ENCODE data around the gene NAALADL1. TPM values are rescaled to one million over a fixed set of nuclear protein-coding genes. Genes with fewer than 3 reads are reported as not detected.

The NAALADL1 gene
- polyA plus RNA-seq, 4 donors = 26.5 to 436 (median 104) TPM

DNA sequence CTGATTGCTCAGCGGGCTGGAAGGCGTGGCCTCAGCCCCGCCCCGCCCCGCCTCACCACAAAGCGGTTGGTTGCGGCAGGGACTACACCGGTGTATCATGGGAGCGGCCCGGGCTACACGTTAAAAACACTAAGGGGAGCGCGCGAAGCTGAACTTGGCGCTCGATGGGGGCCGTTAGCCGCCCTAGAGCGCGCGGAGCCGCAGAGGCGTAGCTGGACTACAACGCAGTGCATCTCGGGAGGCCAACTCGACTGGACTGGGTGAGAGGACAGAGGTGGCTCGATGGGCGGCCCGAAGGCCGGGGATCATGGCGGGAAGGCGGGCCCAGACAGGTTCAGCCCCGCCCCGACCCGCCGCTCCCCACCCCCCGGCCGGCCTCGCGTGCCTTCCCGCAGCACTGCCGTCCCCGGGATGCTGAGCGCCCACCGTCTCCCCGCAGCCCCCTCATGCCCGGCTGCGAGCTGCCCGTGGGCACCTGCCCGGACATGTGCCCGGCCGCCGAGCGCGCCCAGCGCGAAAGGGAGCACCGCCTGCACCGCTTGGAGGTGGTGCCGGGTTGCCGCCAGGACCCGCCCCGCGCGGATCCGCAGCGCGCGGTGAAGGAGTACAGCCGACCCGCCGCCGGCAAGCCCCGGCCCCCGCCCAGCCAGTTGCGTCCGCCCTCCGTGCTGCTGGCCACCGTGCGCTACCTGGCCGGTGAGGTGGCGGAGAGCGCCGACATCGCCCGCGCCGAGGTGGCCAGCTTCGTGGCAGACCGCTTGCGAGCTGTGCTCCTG is 17.3 kb downstream of the NAALADL1 start, which contains the start of gene SAC3D1:
TSS of gene SAC3D1 (plus strand) at position 364 of the 776 bp plus-strand sequence. CDS start at position 447, 83 bp downstream.
- WGBS, 3 donors = 0 to 1% (median 0%) methylated on average over 57 to 91 of the region's 91 CpGs
- DNase-seq (peak; percentile 94 to 95), FAIRE-seq (no peak)
- Histone ChIP-seq H3K4me1 (ENCODE audit: control insufficient read depth in 3 of 3, insufficient read depth in 2 of 3, low read depth in 1 of 3, low read length in 2 of 3) (peaks cover 0 to 7% (median 0%) of the 10 kb centered on the region in 3 donors), H3K9me3 (ENCODE audit: control insufficient read depth in 2 of 2, insufficient read depth in 1 of 2, low read depth in 1 of 2, low read length in 1 of 2) (no peaks in the 10 kb centered on the region), H3K27me3 (ENCODE audit: control insufficient read depth in 3 of 3, insufficient read depth in 3 of 3, low read length in 3 of 3) (no peaks in the 10 kb centered on the region), H3K4me3 (ENCODE audit: low read depth in 1 of 3, low read length in 3 of 3) (peak within 1 kb of the TSS; percentile 60 to 91 (median 66)), H3K36me3 (ENCODE audit: control insufficient read depth in 3 of 3, insufficient read depth in 2 of 3, low read depth in 1 of 3, low read length in 3 of 3) (peaks cover 1 to 75% (median 5%) of the 10 kb centered on the region in 3 donors), H3K27ac (ENCODE audit: low read depth in 1 of 3, low read length in 2 of 3) (peak within 1 kb of the TSS; percentile 85 to 98 (median 98))

- Histone ChIP-seq H3K27me3 (ENCODE audit: control insufficient read depth in 3 of 3, insufficient read depth in 3 of 3, low read length in 3 of 3) (no peaks in the 10 kb centered on the region), H3K36me3 (ENCODE audit: control insufficient read depth in 3 of 3, insufficient read depth in 2 of 3, low read depth in 1 of 3, low read length in 3 of 3) (peaks cover 3 to 75% (median 5%) of the 10 kb centered on the region in 3 donors), H3K4me1 (ENCODE audit: control insufficient read depth in 3 of 3, insufficient read depth in 2 of 3, low read depth in 1 of 3, low read length in 2 of 3) (peaks cover 0 to 7% (median 0%) of the 10 kb centered on the region in 3 donors), H3K27ac (ENCODE audit: low read depth in 1 of 3, low read length in 2 of 3) (peak overlapping the region; percentile 85 to 98 (median 98)), H3K9me3 (ENCODE audit: control insufficient read depth in 2 of 2, insufficient read depth in 1 of 2, low read depth in 1 of 2, low read length in 1 of 2) (no peaks in the 10 kb centered on the region), H3K4me3 (ENCODE audit: low read depth in 1 of 3, low read length in 3 of 3) (peak overlapping the region; percentile 46 to 91 (median 66))
- DNase-seq (no peak), FAIRE-seq (no peak)
- 1 to 18% (median 10%) methylated on average over 7 of the region's 7 CpGs for WGBS, 3 donors
These were observed 17.9 kb downstream of the NAALADL1 start for GRCh38 chr11:65040520-65040846.

- no peak overlapping the region for H3K4me3 ChIP-seq (ENCODE audit: low read depth in 1 of 3, low read length in 3 of 3)
- H3K9me3 ChIP-seq (ENCODE audit: control insufficient read depth in 2 of 2, insufficient read depth in 1 of 2, low read depth in 1 of 2, low read length in 1 of 2) = no peaks in the 10 kb centered on the region
- DNase-seq (no peak), FAIRE-seq (no peak)
- 69 to 85% (median 74%) methylated on average over 6 of the region's 6 CpGs for WGBS, 3 donors
- H3K36me3 ChIP-seq (ENCODE audit: control insufficient read depth in 3 of 3, insufficient read depth in 2 of 3, low read depth in 1 of 3, low read length in 3 of 3) = peaks cover 3 to 75% (median 8%) of the 10 kb centered on the region in 3 donors
- no peaks in the 10 kb centered on the region for H3K27me3 ChIP-seq (ENCODE audit: control insufficient read depth in 3 of 3, insufficient read depth in 3 of 3, low read length in 3 of 3)
- no peak overlapping the region for H3K27ac ChIP-seq (ENCODE audit: low read depth in 1 of 3, low read length in 2 of 3)
- no peaks in the 10 kb centered on the region for H3K4me1 ChIP-seq (ENCODE audit: control insufficient read depth in 3 of 3, insufficient read depth in 2 of 3, low read depth in 1 of 3, low read length in 2 of 3)
These were observed 21.4 kb downstream of the NAALADL1 start for GRCh38 chr11:65036931-65037330.

DNA sequence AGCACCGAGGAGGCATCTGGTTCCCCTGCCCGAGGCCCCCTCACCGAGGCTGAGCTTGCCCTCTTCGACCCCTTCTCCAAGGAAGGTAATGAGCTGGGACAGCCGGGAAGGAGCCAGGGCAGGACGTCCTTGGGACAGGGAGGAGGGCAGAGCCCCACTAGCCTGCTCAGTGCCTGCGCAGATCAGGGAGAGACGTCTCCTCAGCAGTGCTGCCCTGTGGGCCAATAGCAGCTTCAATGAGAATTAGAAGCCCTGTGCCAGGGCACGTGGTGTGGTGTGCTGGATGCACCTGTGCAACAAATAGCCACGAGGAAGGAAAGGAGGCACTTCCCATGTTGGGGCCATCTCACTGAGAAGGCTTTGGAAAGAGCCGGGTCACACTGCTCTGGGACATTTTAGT is 22.8 kb downstream of the NAALADL1 start:
- no peak overlapping the region for H3K27ac ChIP-seq (ENCODE audit: low read depth in 1 of 3, low read length in 2 of 3)
- H3K9me3 ChIP-seq (ENCODE audit: control insufficient read depth in 2 of 2, insufficient read depth in 1 of 2, low read depth in 1 of 2, low read length in 1 of 2) = no peaks in the 10 kb centered on the region
- DNase-seq (no peak), FAIRE-seq (no peak)
- 81 to 89% (median 86%) methylated on average over 11 of the region's 11 CpGs for WGBS, 3 donors
- H3K4me1 ChIP-seq (ENCODE audit: control insufficient read depth in 3 of 3, insufficient read depth in 2 of 3, low read depth in 1 of 3, low read length in 2 of 3) = no peaks in the 10 kb centered on the region
- no peaks in the 10 kb centered on the region for H3K27me3 ChIP-seq (ENCODE audit: control insufficient read depth in 3 of 3, insufficient read depth in 3 of 3, low read length in 3 of 3)
- H3K4me3 ChIP-seq (ENCODE audit: low read depth in 1 of 3, low read length in 3 of 3) = no peak overlapping the region
- peaks cover 3 to 86% (median 8%) of the 10 kb centered on the region in 3 donors for H3K36me3 ChIP-seq (ENCODE audit: control insufficient read depth in 3 of 3, insufficient read depth in 2 of 3, low read depth in 1 of 3, low read length in 3 of 3)

DNA sequence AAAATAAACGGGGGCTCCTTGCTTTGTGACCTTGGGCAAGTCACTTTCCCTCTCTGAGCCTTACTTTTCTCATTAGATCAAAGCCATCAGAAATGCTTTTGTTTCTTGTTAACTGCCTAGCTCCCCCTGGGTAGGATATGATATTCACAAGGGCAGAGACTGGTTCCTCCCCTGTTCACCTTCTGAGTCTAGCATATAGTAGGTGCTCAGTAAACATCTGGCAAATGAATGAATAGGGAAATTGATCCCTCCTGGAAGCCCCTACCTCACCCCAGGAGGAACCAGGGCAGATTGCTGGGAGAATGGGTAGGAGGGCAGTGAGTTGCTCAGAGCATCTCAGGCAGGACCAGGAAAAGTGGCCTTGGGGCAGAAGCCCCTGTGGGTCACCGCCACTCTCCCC is 23.9 kb downstream of the NAALADL1 start:
- no peak for FAIRE-seq
- Histone ChIP-seq H3K4me1 (ENCODE audit: control insufficient read depth in 3 of 3, insufficient read depth in 2 of 3, low read depth in 1 of 3, low read length in 2 of 3) (no peaks in the 10 kb centered on the region), H3K27ac (ENCODE audit: low read depth in 1 of 3, low read length in 2 of 3) (no peak overlapping the region), H3K9me3 (ENCODE audit: control insufficient read depth in 2 of 2, insufficient read depth in 1 of 2, low read depth in 1 of 2, low read length in 1 of 2) (no peaks in the 10 kb centered on the region), H3K36me3 (ENCODE audit: control insufficient read depth in 3 of 3, insufficient read depth in 2 of 3, low read depth in 1 of 3, low read length in 3 of 3) (peaks cover 3 to 80% (median 8%) of the 10 kb centered on the region in 3 donors), H3K27me3 (ENCODE audit: control insufficient read depth in 3 of 3, insufficient read depth in 3 of 3, low read length in 3 of 3) (no peaks in the 10 kb centered on the region), H3K4me3 (ENCODE audit: low read depth in 1 of 3, low read length in 3 of 3) (no peak overlapping the region)
- WGBS, 3 donors = 94 to 100% (median 97%) methylated on average over 2 of the region's 2 CpGs
- no peak for DNase-seq

- Histone ChIP-seq H3K9me3 (ENCODE audit: control insufficient read depth in 2 of 2, insufficient read depth in 1 of 2, low read depth in 1 of 2, low read length in 1 of 2) (no peaks in the 10 kb centered on the region), H3K27me3 (ENCODE audit: control insufficient read depth in 3 of 3, insufficient read depth in 3 of 3, low read length in 3 of 3) (no peaks in the 10 kb centered on the region), H3K4me3 (ENCODE audit: low read depth in 1 of 3, low read length in 3 of 3) (no peak overlapping the region), H3K4me1 (ENCODE audit: control insufficient read depth in 3 of 3, insufficient read depth in 2 of 3, low read depth in 1 of 3, low read length in 2 of 3) (peaks cover 0 to 2% (median 0%) of the 10 kb centered on the region in 3 donors), H3K36me3 (ENCODE audit: control insufficient read depth in 3 of 3, insufficient read depth in 2 of 3, low read depth in 1 of 3, low read length in 3 of 3) (peaks cover 2 to 64% (median 3%) of the 10 kb centered on the region in 3 donors), H3K27ac (ENCODE audit: low read depth in 1 of 3, low read length in 2 of 3) (no peak overlapping the region)
- FAIRE-seq (no peak), DNase-seq (no peak)
- WGBS, 3 donors = 84 to 92% (median 87%) methylated on average over 12 to 13 of the region's 13 CpGs
These were observed 26.1 kb downstream of the NAALADL1 start for GRCh38 chr11:65032216-65032615.

DNA sequence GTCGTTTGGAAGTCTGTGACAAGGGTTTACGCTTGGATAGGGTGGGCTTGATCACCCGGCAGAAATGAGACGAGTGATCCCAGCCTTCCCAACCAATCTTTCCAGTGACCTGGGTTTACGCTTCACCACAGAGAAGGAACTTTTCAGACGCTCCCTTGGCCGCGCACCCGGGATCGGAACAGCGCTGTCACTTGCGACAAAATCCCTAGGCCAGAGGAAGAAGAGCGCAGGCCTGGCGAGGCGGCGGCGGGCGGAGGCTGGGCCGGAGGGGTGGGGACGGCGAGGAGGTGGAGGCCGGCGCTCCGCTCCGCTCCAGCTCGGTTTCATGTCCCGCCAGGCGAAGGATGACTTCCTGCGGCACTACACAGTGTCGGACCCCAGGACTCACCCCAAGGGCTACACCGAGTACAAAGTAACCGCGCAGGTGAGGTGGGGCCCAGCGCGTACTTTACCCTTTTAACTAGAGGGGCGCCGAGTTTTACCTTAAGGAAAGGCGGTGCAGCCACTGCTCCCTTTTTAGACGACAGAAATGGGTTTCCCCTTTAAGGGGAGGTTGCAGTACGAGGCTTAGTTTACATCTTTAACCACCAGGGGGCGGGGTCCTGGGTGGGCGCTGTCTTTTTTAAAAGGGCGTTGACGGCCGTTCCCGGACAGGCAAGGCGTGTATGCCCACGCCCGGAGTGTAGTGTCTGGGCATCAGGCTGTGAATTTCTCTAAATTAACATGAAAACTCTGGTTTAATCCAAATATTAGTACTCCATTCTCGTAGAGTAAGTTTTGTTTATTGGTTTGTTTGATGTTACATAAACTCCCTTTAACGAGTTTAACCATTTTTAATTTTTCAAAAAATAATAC is 30.9 kb downstream of the NAALADL1 start, which contains the start of gene SNX15:
TSS of gene SNX15 (plus strand) at position 227 of the 855 bp plus-strand sequence. CDS start at position 326, 99 bp downstream.
- 1% methylated on average over 46 to 51 of the region's 51 CpGs for WGBS, 3 donors
- FAIRE-seq = no peak

GRCh38 chr11:65026810-65027209 is 31.5 kb downstream of the NAALADL1 start:
- peaks cover 0 to 20% (median 0%) of the 10 kb centered on the region in 3 donors for H3K36me3 ChIP-seq (ENCODE audit: control insufficient read depth in 3 of 3, insufficient read depth in 2 of 3, low read depth in 1 of 3, low read length in 3 of 3)
- no peaks in the 10 kb centered on the region for H3K9me3 ChIP-seq (ENCODE audit: control insufficient read depth in 2 of 2, insufficient read depth in 1 of 2, low read depth in 1 of 2, low read length in 1 of 2)
- H3K27me3 ChIP-seq (ENCODE audit: control insufficient read depth in 3 of 3, insufficient read depth in 3 of 3, low read length in 3 of 3) = no peaks in the 10 kb centered on the region
- H3K4me1 ChIP-seq (ENCODE audit: control insufficient read depth in 3 of 3, insufficient read depth in 2 of 3, low read depth in 1 of 3, low read length in 2 of 3) = peaks cover 0 to 24% (median 2%) of the 10 kb centered on the region in 3 donors
- 50 to 60% (median 60%) methylated on average over 10 of the region's 10 CpGs for WGBS, 3 donors
- peak overlapping the region in 2 of 3 donors; percentile 94 to 99 for H3K27ac ChIP-seq (ENCODE audit: low read depth in 1 of 3, low read length in 2 of 3)
- FAIRE-seq = no peak
- H3K4me3 ChIP-seq (ENCODE audit: low read depth in 1 of 3, low read length in 3 of 3) = peak overlapping the region in 1 of 3 donors; percentile 64
- DNase-seq = no peak

More for the DNA sequence above, 30.9 kb downstream of the NAALADL1 start, which contains the start of gene SNX15:
- H3K36me3 ChIP-seq (ENCODE audit: control insufficient read depth in 3 of 3, insufficient read depth in 2 of 3, low read depth in 1 of 3, low read length in 3 of 3) = peaks cover 0 to 22% (median 0%) of the 10 kb centered on the region in 3 donors
- peaks cover 0 to 24% (median 2%) of the 10 kb centered on the region in 3 donors for H3K4me1 ChIP-seq (ENCODE audit: control insufficient read depth in 3 of 3, insufficient read depth in 2 of 3, low read depth in 1 of 3, low read length in 2 of 3)
- peak; percentile 97 to 99 for DNase-seq
- peak within 1 kb of the TSS; percentile 39 to 64 (median 57) for H3K4me3 ChIP-seq (ENCODE audit: low read depth in 1 of 3, low read length in 3 of 3)
- H3K27ac ChIP-seq (ENCODE audit: low read depth in 1 of 3, low read length in 2 of 3) = peak within 1 kb of the TSS; percentile 87 to 99 (median 94)
- no peaks in the 10 kb centered on the region for H3K9me3 ChIP-seq (ENCODE audit: control insufficient read depth in 2 of 2, insufficient read depth in 1 of 2, low read depth in 1 of 2, low read length in 1 of 2)
- no peaks in the 10 kb centered on the region for H3K27me3 ChIP-seq (ENCODE audit: control insufficient read depth in 3 of 3, insufficient read depth in 3 of 3, low read length in 3 of 3)
